HAP-1 (cell line): ENCODE measurements around the gene OR51B5.
A peak's percentile ranks its signal among the peaks of the same experiment; 100 is the strongest.
"Not testable (repeated sequence)": the region's sequence is repeated elsewhere in the genome, so short reads cannot be mapped to it uniquely, and the experiment has no call there.

Experiments
- DNase-seq, 2 experiments: peaks; one replicate each; pipeline ENCODE4 v3.0.0-alpha.2; 2016 to 2020; ENCODE audit warnings: low spot score in 2 of 2
- H3K27me3 ChIP-seq: fragments of 250-450 bp; sonication (Bioruptor Pico); 2 replicates; pipeline ENCODE4 v1.5.1; 2020; ENCODE audit warnings: low read depth, mild to moderate bottlenecking, moderate library complexity
- H3K36me3 ChIP-seq: fragments of 250-450 bp; sonication (Bioruptor Pico); replicated peaks from 2 replicates; pipeline ENCODE4 v1.5.1; 2020; ENCODE audit warnings: mild to moderate bottlenecking
- H3K4me1 ChIP-seq: fragments of 250-450 bp; sonication (Bioruptor Pico); 2 replicates; pipeline ENCODE4 v1.5.1; 2020; ENCODE audit warnings: mild to moderate bottlenecking
- H3K4me3 ChIP-seq: fragments of 250-450 bp; sonication (Bioruptor Pico); 2 replicates; pipeline ENCODE4 v1.5.1; 2020; ENCODE audit warnings: mild to moderate bottlenecking, moderate library complexity
- H3K9me3 ChIP-seq: fragments of 250-450 bp; sonication (Bioruptor Pico); 2 replicates; pipeline ENCODE4 v1.5.1; 2020; ENCODE audit warnings: mild to moderate bottlenecking, moderate library complexity
- in situ Hi-C: fragments of 300-500 bp; cut with MboI; formaldehyde crosslinking; loops from 3 replicates; pipeline ENCODE4 v1.14.3; 2020; ENCODE audit warnings: low sequenced_read_pairs, inconsistent platforms, mixed read lengths

The OR51B5 gene

DNA sequence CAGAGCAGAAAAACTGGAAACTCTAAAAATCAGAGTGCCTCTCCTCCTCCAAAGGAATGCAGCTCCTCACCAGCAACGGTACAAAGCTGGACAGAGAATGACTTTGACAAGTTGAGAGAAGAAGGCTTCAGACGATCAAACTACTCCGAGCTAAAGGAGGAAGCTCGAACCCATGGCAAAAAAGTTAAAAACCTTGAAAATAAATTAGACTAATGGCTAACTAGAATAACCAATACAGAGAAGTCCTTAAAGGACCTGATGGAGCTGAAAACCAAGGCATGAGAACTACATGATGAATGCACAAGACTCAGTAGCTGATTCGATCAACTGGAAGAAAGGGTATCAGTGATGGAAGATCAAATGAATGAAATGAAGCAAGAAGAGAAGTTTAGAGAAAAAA is 12.7 kb upstream of the OR51B5 start:
- H3K36me3 ChIP-seq, in situ Hi-C loops, H3K27me3 ChIP-seq, H3K4me1 ChIP-seq, DNase-seq, H3K4me3 ChIP-seq, H3K9me3 ChIP-seq: not testable (repeated sequence)

DNA sequence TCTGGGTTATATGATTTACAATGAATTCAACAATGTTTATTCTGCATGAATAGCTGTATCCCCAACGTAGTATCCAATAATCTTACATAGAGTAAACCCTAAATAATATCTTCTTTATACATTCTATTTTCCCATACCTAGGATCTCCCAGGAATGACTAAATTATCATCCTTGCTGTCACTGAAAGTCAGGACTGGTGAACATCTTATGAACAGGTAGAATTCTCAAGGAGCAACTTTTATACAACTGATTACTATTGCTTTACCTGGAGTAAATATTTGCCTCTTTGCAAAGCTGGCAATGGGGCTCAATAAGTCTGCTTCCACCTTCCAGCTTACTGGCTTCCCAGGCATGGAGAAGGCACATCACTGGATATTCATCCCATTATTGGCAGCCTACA is 7.9 kb upstream of the OR51B5 start, which contains the start of gene OR51B6:
Gene OR51B6, plus strand, starts transcription at position 301 of the 400 bp plus-strand sequence. Its CDS starts 0 bp downstream, at position 301.
- in situ Hi-C loops, result no loop called here
- Histone ChIP-seq H3K4me3 (no peak within 1 kb of the TSS), H3K9me3 (no peaks in the 10 kb centered on the region), H3K36me3 (no peaks in the 10 kb centered on the region), H3K4me1 (no peaks in the 10 kb centered on the region), H3K27me3 (no peaks in the 10 kb centered on the region)
- no peak for DNase-seq

DNA sequence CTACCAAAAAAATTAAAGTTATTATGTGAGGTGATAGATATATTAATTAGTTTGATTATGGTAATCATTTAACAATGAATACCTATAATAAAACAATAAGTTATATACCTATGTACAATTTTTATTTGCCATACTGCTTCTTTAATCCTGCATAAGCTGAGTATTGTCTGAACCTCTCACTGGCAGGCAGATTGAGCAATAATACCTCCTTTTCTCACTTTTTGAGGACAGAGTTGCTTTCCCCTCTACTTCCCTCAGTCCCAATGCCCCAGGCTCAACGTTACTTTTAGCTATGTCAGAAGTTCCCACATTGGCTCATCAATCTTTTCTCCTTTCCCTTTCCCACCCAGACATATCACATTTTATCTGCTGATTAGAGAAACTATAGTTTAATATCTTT is 6.2 kb upstream of the OR51B5 start:
- in situ Hi-C loops, result no loop called here

DNA sequence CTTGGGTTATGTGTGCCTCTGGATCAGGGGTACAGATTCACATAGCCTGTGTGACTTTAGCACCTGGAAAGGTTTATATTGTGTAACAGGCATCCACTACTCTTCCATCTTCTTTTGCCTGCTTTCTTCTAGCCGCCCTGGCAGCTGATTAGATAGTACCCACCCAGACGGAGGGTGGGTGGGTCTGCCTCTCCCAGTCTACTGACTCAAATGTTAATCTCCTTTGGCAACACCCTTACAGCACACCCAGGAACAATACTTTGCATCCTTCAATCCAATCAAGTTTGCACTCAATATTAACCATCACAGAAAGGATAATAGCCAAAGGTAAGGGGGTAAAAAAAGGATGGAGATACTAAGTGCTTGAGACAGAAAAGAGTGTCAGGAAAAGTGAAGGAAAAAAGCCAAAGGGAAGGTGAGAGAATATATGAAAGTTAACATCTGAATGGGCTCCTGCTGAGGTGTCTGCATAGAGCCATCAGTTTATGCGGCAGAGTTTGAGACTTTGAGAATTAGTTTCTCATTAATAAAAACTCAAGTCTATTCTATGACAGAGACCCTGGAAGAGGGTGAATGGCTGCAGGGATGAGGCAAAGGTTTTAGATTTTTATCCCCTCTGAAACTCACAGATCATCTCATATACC is 5.3 kb upstream of the OR51B5 start:
- Histone ChIP-seq H3K36me3 (no peaks in the 10 kb centered on the region), H3K27me3 (no peaks in the 10 kb centered on the region), H3K9me3 (no peaks in the 10 kb centered on the region), H3K4me3 (no peak overlapping the region), H3K4me1 (no peaks in the 10 kb centered on the region)
- DNase-seq, result no peak
- in situ Hi-C loops, result no loop called here

More for the DNA sequence above, 6.2 kb upstream of the OR51B5 start:
- Histone ChIP-seq H3K36me3 (no peaks in the 10 kb centered on the region), H3K4me3 (no peak overlapping the region), H3K27me3 (no peaks in the 10 kb centered on the region), H3K4me1 (no peaks in the 10 kb centered on the region), H3K9me3 (no peaks in the 10 kb centered on the region)
- no peak for DNase-seq

DNA sequence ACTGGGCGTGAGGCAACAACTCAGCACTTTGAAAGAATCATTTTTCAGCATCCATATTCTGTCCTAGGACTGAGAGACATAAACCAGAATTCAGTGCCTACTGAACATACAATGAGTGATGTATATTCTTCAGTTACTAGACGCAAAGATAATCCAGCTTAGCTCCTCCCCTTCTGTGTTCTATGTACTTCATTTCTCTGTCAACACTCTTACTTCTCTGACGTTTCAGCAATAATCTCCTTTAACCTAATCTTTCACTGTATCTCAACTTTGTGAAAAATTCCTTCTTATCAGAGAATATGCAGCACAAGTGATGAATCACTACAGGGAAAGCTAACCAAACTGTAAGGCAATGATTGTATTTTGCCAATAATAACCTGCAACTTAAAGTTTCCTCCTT is 2.5 kb upstream of the OR51B5 start:
- Histone ChIP-seq H3K4me1 (no peaks in the 10 kb centered on the region), H3K27me3 (no peaks in the 10 kb centered on the region), H3K36me3 (no peaks in the 10 kb centered on the region), H3K9me3 (no peaks in the 10 kb centered on the region), H3K4me3 (no peak overlapping the region)
- DNase-seq, result no peak
- in situ Hi-C loops, result no loop called here

DNA sequence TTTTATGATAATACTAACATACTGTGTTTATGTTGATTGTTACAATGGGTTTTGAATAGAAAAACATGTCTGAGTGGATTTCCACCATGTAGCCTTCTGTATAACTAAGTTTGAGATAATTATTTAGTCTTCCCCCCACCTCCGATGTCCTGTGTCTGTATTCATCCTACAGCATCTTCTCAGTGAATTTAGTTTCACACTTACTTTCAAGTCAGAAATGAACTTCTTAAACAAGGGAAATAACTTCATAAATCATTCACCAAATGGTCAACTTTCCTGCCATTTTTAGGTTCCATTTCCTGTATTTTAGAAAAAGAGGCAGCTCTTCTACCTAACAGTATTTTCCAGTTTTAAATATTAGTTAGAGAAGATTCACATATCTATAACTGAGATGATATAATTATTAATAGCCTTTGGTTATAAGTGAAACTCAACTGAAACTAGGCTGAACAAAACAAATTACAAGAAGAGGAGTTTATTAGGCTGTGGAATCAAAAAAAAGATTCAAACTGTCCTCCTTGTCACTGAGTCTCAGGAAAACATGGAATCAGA is 3.5 kb downstream of the OR51B5 start:
- Histone ChIP-seq H3K36me3 (no peaks in the 10 kb centered on the region), H3K4me3 (no peak overlapping the region), H3K4me1 (no peaks in the 10 kb centered on the region), H3K9me3 (no peaks in the 10 kb centered on the region), H3K27me3 (no peaks in the 10 kb centered on the region)
- DNase-seq, result no peak
- in situ Hi-C loops, result no loop called here

DNA sequence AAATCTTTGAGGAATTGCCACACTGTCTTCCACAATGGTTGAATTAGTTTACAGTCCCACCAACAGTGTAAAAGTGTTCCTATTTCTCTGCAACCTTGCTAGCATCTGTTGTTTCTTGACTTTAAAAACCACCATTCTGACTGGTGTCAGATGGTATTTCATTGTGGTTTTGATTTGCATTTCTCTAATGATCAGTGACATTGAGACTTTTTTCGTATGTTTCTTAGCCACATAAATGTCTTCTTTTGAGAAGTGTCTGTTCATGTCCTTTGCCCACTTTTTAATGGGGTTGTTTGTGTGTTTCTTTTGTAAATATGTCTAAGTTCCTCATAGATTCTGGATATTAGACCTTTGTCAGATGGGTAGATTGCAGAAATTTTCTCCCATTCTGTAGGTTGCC is 6.1 kb downstream of the OR51B5 start:
- H3K27me3 ChIP-seq, H3K4me3 ChIP-seq, H3K4me1 ChIP-seq, H3K36me3 ChIP-seq, H3K9me3 ChIP-seq, in situ Hi-C loops, DNase-seq: not testable (repeated sequence)

DNA sequence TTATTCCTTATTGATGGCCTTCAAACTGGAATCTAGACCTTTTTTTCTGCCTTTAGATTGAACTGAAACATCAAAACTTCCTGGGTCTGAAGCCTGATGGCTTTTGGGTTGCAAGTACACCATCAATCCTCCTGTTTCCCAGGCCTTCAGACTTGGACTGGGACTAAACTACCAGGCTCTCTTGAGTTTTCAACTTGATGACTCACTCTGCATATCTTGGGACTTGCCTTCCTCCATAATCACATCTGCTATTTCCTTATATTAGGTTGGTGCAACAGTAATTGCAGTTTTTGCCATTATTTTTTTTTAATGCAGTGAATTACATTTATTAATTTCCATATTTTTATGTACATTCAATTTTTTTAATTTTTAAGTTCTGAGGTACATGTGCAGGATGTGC is 7.0 kb downstream of the OR51B5 start:
- Histone ChIP-seq H3K4me1 (no peaks in the 10 kb centered on the region), H3K36me3 (no peaks in the 10 kb centered on the region), H3K4me3 (no peak overlapping the region), H3K27me3 (no peaks in the 10 kb centered on the region), H3K9me3 (no peaks in the 10 kb centered on the region)
- DNase-seq, result no peak
- in situ Hi-C loops, result no loop called here

DNA sequence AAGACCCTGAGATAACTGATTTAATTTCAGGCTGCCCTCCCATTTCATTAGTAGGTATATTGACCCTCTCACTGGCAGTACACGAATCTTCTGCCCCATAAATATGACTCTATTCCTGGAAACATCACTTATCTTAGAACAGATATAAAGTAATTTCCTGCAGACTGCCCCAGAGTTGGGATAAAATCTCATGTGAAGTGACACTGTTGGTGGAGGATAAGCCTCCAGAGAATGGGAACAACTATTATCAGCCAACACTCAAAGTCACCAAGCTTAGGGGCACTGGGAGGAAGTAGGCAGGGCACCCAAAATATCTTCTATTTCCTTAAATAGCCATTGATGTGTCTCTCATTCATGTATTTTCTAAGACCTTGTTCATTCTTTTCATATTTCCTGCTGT is 8.2 kb downstream of the OR51B5 start:
- no peak overlapping the region for H3K4me3 ChIP-seq
- DNase-seq, result no peak
- H3K9me3 ChIP-seq, result no peaks in the 10 kb centered on the region
- no peaks in the 10 kb centered on the region for H3K27me3 ChIP-seq
- H3K4me1 ChIP-seq, result no peaks in the 10 kb centered on the region
- in situ Hi-C loops, result no loop called here
- H3K36me3 ChIP-seq, result no peaks in the 10 kb centered on the region

DNA sequence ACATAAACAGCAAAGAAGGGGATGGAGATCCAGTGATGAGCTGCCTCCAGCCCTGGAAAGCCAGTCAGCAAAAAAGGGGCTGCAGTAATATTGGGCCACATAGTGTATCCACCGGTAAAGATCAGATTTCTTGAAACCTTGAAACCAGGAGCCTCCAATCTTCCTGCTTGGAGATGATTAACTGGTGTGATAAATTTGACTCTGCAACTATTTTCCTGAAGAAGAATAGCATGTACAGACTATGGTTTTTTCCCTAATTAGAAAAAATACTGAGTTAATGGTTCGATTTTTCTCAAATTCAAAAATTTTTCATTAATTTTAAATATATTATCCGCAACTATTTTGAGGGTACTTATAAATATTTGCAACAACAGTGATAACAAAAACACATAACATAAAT is 19.1 kb downstream of the OR51B5 start, which contains the start of gene OR51B2:
Gene OR51B2, minus strand, starts transcription at position 101 of the 400 bp plus-strand sequence. Its CDS starts 0 bp downstream, at position 101.
- no peaks in the 10 kb centered on the region for H3K36me3 ChIP-seq
- in situ Hi-C loops, result no loop called here
- H3K9me3 ChIP-seq, result no peaks in the 10 kb centered on the region
- H3K4me3 ChIP-seq, result no peak within 1 kb of the TSS
- no peak for DNase-seq
- no peaks in the 10 kb centered on the region for H3K27me3 ChIP-seq
- H3K4me1 ChIP-seq, result no peaks in the 10 kb centered on the region

DNA sequence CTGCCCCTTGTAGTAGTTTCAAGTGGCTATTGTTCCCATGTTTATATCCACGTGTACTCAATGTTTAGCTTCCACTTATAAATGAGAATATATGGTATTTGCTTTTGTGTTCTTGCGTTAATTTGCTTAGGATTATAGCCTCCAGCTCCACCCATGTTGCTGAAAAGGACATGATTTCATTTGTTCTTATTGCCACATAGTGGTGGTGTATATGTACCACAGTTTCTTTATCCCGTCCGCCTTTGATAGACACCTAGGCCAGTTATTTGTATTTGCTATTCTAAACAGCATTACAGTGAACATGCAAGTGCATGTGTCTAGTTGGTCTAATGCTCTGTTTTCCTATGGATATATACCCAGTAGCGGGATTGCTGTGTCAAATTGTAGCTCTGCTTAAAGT is 26.0 kb downstream of the OR51B5 start:
- no peaks in the 10 kb centered on the region for H3K9me3 ChIP-seq
- H3K4me1 ChIP-seq, result no peaks in the 10 kb centered on the region
- H3K36me3 ChIP-seq, result no peaks in the 10 kb centered on the region
- H3K27me3 ChIP-seq, result no peaks in the 10 kb centered on the region
- DNase-seq, result peak in 1 of 2 experiments; percentile 8
- H3K4me3 ChIP-seq, result no peak overlapping the region
- in situ Hi-C loops, result no loop called here

DNA sequence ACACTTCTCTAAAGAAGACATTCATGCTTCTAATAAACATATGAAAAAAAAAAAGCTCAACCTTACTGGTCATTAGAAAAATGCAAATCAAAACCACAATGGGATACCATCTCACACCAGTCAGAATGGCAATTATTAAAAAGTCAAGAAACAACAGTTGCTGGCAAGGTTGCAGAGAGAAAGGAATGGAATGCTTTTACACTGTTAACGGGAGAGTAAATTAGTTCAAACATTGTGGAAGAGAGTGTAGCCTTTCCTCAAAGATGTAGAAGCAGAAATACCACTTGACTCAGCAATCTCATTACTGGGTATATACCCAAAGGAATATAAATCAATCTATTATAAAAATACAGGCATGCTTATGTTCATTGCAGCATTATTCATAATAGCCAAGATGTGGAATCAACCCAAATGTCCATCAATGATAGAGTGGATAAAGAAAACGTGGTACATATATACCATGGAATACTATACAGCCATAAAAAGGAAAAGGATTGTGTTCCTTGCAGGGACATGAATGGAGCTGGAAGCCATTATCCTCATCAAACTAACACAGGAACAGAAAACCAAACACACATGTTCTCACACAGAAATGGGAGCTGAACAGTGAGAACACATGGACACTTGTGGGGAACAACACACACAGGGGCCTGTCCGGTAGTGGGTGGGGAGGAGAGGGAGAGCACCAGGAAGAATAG is 29.8 kb downstream of the OR51B5 start:
- DNase-seq, H3K36me3 ChIP-seq, H3K27me3 ChIP-seq, H3K4me3 ChIP-seq, in situ Hi-C loops, H3K4me1 ChIP-seq, H3K9me3 ChIP-seq: not testable (repeated sequence)

DNA sequence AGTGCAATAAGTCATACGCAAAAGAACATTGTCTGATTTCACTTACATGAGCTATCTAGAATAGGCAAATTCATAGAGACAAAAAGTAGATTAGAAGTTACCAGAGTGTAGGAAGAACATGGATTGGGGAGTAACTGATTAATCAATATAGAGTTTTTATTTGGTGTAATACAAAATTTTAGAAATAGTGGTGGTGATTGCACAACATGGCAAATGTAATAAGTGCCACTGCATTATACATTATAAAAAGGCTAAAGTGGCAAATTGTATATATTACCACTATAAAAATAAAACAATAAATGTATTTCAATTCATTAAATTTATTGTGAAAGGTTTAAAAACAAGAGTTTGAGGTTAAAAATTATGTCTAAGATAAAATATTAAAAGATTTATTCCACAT is 32.9 kb downstream of the OR51B5 start:
- H3K4me3 ChIP-seq, result no peak overlapping the region
- no peaks in the 10 kb centered on the region for H3K27me3 ChIP-seq
- no peaks in the 10 kb centered on the region for H3K36me3 ChIP-seq
- in situ Hi-C loops, result no loop called here
- no peaks in the 10 kb centered on the region for H3K4me1 ChIP-seq
- no peaks in the 10 kb centered on the region for H3K9me3 ChIP-seq
- DNase-seq, result no peak

DNA sequence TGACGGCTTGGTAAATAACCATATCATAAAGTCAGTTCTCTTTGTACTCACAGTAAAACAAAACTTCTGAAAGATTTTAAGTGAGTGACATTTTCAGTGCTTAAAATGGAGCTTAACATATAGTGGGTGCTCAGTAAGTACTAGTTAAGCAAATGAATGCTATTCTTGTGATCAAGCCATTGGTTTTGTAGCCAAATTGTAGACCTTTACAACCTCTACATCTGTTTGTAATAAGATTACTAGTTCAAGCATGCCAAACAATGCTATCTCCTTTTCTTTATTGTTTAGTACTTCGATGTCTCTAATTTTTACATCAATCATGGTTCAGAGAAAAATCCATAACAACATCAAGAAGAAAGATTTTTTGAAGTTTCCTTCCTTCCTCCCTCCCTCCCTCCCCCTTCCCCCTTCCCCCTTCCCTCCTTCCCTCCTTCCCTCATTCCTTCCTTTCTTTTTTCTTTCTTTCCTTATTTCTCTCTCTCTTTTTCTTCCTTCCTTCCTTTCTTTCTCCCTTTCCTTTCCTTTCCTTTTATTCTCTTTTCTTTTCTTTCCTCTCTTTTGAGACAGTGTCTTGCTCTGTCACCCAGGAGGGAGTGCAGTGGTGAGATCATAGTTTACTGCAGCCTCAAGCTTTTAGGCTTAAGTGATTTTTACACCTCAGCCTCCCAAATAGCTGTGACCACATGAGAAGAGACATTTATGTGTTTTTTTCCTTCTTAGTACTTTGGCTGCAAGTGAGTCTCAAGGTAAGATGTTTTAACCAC is 35.9 kb downstream of the OR51B5 start:
- Histone ChIP-seq H3K27me3 (no peaks in the 10 kb centered on the region), H3K9me3 (no peaks in the 10 kb centered on the region), H3K4me1 (no peaks in the 10 kb centered on the region), H3K36me3 (no peaks in the 10 kb centered on the region), H3K4me3 (no peak overlapping the region)
- DNase-seq, result no peak
- in situ Hi-C loops, result no loop called here
